ENCODE data around the gene EGR4. TPM values are rescaled to one million over a fixed set of nuclear protein-coding genes. Genes with fewer than 3 reads are reported as not detected.

Gene EGR4
- total and polyA plus RNA-seq, 2 experiments from 2014 or later = 0.23 TPM; not detected in 1

DNA sequence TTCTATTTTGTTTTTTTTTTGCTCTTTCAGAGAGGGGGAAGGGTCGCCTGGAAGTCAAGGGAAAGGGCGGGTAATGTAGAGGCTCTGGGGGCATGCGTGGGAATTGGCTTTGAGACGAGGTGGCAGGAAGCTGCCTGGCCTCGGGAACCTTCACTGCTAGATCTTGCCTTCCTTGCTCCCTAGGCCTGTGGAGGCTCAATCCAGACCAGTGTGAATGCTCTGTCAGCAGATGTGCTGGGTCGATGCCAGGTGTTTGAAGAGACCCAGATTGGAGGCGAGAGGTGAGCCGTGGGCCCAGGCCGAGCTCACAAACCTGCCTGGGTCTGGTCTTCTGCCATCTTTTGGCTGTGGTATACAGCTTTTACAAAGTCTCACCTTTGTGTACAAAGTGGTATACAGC lies 43.7 kb downstream of the EGR4 start:
- no peak overlapping the region for H2AFZ ChIP-seq
- H3K4me1 Mint-ChIP-seq = 0 out of 3 replicates have a peak, but pooled peaks cover 3% of the 10 kb centered on the region
- no peaks in the 10 kb centered on the region for H3K27me3 ChIP-seq (ENCODE audit: insufficient read depth)
- no peak for TF ChIP-seq ZNF331 (CRISPR knock-in tag; IDR thresholded peaks at IDR 0.05; ENCODE audit: low read depth)
- DNase-seq (ENCODE audit: low spot score) (no peak), ATAC-seq (no peak)
- H3K4me3 Mint-ChIP-seq = no peak overlapping the region
- H3K4me3 ChIP-seq = no peak overlapping the region
- no peaks in the 10 kb centered on the region for H3K4me1 ChIP-seq (ENCODE audit: insufficient read depth)
- no peaks in the 10 kb centered on the region for H3K9me2 ChIP-seq (ENCODE audit: insufficient read depth)
- peaks cover 60% of the 10 kb centered on the region for H4K20me1 ChIP-seq (replicated peaks; ENCODE audit: insufficient read depth)
- H3K27ac ChIP-seq (ENCODE audit: low read depth) = no peak overlapping the region
- peaks cover 5% of the 10 kb centered on the region for H3K27me3 Mint-ChIP-seq (ENCODE audit: insufficient read depth, low read depth, poor library complexity)
- H3K4me2 ChIP-seq = no peak overlapping the region
- H3K27ac Mint-ChIP-seq = no peak overlapping the region
- H3K9me3 Mint-ChIP-seq = no peaks in the 10 kb centered on the region
- peaks cover 91% of the 10 kb centered on the region for H3K36me3 Mint-ChIP-seq (ENCODE audit: low read depth)
- H3K36me3 ChIP-seq (ENCODE audit: insufficient read depth) = peaks cover 53% of the 10 kb centered on the region
- peaks cover 11% of the 10 kb centered on the region; the same call in 1 of the 2 replicates for H3F3A ChIP-seq (replicated peaks; ENCODE audit: low read depth)
- no peaks in the 10 kb centered on the region for H3K79me2 ChIP-seq (replicated peaks; ENCODE audit: insufficient read depth)

DNA sequence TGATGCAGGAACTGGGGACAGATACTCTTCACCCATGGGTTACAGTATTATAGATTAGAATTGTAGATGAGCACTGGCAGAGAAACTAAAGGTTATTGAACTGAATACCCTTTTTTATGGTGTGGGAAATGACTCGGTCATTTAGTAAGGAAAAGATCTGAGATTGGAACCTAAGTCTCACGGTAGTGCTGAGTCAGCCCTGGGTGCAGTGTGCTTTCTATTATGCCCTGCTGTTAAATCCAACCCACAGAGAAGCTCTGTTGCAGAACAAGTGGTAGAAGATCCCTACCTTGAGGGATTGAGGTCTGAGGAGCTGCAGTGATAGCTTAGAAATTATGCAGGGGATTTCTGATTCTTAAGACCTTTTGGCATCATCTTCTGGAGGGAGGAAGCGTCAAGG lies 46.5 kb downstream of the EGR4 start:
- ATAC-seq (no peak), DNase-seq (ENCODE audit: low spot score) (no peak)
- H3K79me2 ChIP-seq (replicated peaks; ENCODE audit: insufficient read depth) = peaks cover 10% of the 10 kb centered on the region
- 0 out of 2 replicates have a peak overlapping the region, but pooled peaks have one; percentile 10 for H3K27ac Mint-ChIP-seq
- H3K4me1 ChIP-seq (ENCODE audit: insufficient read depth) = no peaks in the 10 kb centered on the region
- no peaks in the 10 kb centered on the region for H3K9me2 ChIP-seq (ENCODE audit: insufficient read depth)
- 0 out of 2 replicates have a peak, but pooled peaks cover 10% of the 10 kb centered on the region for H3F3A ChIP-seq (replicated peaks; ENCODE audit: low read depth)
- H3K4me1 Mint-ChIP-seq = no peaks in the 10 kb centered on the region
- H3K9me3 Mint-ChIP-seq = no peaks in the 10 kb centered on the region
- H3K4me2 ChIP-seq = no peak overlapping the region
- H2AFZ ChIP-seq = no peak overlapping the region
- no peak overlapping the region for H3K4me3 ChIP-seq
- peaks cover 64% of the 10 kb centered on the region for H4K20me1 ChIP-seq (replicated peaks; ENCODE audit: insufficient read depth)
- H3K36me3 Mint-ChIP-seq (ENCODE audit: low read depth) = peaks cover 93% of the 10 kb centered on the region
- peaks cover 2% of the 10 kb centered on the region for H3K27me3 Mint-ChIP-seq (ENCODE audit: insufficient read depth, low read depth, poor library complexity)
- peaks cover 75% of the 10 kb centered on the region for H3K36me3 ChIP-seq (ENCODE audit: insufficient read depth)
- no peaks in the 10 kb centered on the region for H3K27me3 ChIP-seq (ENCODE audit: insufficient read depth)
- H3K27ac ChIP-seq (ENCODE audit: low read depth) = no peak overlapping the region
- no peak overlapping the region for H3K4me3 Mint-ChIP-seq
- TF ChIP-seq, protein P1, sequence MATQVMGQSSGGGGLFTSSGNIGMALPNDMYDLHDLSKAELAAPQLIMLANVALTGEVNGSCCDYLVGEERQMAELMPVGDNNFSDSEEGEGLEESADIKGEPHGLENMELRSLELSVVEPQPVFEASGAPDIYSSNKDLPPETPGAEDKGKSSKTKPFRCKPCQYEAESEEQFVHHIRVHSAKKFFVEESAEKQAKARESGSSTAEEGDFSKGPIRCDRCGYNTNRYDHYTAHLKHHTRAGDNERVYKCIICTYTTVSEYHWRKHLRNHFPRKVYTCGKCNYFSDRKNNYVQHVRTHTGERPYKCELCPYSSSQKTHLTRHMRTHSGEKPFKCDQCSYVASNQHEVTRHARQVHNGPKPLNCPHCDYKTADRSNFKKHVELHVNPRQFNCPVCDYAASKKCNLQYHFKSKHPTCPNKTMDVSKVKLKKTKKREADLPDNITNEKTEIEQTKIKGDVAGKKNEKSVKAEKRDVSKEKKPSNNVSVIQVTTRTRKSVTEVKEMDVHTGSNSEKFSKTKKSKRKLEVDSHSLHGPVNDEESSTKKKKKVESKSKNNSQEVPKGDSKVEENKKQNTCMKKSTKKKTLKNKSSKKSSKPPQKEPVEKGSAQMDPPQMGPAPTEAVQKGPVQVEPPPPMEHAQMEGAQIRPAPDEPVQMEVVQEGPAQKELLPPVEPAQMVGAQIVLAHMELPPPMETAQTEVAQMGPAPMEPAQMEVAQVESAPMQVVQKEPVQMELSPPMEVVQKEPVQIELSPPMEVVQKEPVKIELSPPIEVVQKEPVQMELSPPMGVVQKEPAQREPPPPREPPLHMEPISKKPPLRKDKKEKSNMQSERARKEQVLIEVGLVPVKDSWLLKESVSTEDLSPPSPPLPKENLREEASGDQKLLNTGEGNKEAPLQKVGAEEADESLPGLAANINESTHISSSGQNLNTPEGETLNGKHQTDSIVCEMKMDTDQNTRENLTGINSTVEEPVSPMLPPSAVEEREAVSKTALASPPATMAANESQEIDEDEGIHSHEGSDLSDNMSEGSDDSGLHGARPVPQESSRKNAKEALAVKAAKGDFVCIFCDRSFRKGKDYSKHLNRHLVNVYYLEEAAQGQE (IDR thresholded peaks at IDR 0.05; ENCODE audit: unreplicated experiment) = no peak
- TF ChIP-seq POLR2AphosphoS5 (IDR thresholded peaks at IDR 0.05; ENCODE audit: low read depth) (no peak), EZH2phosphoT487 (IDR thresholded peaks at IDR 0.05; ENCODE audit: unreplicated experiment) (no peak), CREB1 (CRISPR knock-in tag; IDR thresholded peaks at IDR 0.05; ENCODE audit: low read depth) (no peak), NANOG (IDR thresholded peaks at IDR 0.05; ENCODE audit: borderline replicate concordance) (no peak), ZNF114 (CRISPR knock-in tag; IDR thresholded peaks at IDR 0.05) (no peak)
- TF ChIP-seq, protein P2, sequence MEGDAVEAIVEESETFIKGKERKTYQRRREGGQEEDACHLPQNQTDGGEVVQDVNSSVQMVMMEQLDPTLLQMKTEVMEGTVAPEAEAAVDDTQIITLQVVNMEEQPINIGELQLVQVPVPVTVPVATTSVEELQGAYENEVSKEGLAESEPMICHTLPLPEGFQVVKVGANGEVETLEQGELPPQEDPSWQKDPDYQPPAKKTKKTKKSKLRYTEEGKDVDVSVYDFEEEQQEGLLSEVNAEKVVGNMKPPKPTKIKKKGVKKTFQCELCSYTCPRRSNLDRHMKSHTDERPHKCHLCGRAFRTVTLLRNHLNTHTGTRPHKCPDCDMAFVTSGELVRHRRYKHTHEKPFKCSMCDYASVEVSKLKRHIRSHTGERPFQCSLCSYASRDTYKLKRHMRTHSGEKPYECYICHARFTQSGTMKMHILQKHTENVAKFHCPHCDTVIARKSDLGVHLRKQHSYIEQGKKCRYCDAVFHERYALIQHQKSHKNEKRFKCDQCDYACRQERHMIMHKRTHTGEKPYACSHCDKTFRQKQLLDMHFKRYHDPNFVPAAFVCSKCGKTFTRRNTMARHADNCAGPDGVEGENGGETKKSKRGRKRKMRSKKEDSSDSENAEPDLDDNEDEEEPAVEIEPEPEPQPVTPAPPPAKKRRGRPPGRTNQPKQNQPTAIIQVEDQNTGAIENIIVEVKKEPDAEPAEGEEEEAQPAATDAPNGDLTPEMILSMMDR (conservative IDR thresholded peaks at IDR 0.05; ENCODE audit: low read depth in 2 of 2) = no peak
- TF ChIP-seq, protein P3, sequence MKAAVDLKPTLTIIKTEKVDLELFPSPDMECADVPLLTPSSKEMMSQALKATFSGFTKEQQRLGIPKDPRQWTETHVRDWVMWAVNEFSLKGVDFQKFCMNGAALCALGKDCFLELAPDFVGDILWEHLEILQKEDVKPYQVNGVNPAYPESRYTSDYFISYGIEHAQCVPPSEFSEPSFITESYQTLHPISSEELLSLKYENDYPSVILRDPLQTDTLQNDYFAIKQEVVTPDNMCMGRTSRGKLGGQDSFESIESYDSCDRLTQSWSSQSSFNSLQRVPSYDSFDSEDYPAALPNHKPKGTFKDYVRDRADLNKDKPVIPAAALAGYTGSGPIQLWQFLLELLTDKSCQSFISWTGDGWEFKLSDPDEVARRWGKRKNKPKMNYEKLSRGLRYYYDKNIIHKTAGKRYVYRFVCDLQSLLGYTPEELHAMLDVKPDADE (IDR thresholded peaks at IDR 0.05) = no peak
- TF ChIP-seq, protein P4, sequence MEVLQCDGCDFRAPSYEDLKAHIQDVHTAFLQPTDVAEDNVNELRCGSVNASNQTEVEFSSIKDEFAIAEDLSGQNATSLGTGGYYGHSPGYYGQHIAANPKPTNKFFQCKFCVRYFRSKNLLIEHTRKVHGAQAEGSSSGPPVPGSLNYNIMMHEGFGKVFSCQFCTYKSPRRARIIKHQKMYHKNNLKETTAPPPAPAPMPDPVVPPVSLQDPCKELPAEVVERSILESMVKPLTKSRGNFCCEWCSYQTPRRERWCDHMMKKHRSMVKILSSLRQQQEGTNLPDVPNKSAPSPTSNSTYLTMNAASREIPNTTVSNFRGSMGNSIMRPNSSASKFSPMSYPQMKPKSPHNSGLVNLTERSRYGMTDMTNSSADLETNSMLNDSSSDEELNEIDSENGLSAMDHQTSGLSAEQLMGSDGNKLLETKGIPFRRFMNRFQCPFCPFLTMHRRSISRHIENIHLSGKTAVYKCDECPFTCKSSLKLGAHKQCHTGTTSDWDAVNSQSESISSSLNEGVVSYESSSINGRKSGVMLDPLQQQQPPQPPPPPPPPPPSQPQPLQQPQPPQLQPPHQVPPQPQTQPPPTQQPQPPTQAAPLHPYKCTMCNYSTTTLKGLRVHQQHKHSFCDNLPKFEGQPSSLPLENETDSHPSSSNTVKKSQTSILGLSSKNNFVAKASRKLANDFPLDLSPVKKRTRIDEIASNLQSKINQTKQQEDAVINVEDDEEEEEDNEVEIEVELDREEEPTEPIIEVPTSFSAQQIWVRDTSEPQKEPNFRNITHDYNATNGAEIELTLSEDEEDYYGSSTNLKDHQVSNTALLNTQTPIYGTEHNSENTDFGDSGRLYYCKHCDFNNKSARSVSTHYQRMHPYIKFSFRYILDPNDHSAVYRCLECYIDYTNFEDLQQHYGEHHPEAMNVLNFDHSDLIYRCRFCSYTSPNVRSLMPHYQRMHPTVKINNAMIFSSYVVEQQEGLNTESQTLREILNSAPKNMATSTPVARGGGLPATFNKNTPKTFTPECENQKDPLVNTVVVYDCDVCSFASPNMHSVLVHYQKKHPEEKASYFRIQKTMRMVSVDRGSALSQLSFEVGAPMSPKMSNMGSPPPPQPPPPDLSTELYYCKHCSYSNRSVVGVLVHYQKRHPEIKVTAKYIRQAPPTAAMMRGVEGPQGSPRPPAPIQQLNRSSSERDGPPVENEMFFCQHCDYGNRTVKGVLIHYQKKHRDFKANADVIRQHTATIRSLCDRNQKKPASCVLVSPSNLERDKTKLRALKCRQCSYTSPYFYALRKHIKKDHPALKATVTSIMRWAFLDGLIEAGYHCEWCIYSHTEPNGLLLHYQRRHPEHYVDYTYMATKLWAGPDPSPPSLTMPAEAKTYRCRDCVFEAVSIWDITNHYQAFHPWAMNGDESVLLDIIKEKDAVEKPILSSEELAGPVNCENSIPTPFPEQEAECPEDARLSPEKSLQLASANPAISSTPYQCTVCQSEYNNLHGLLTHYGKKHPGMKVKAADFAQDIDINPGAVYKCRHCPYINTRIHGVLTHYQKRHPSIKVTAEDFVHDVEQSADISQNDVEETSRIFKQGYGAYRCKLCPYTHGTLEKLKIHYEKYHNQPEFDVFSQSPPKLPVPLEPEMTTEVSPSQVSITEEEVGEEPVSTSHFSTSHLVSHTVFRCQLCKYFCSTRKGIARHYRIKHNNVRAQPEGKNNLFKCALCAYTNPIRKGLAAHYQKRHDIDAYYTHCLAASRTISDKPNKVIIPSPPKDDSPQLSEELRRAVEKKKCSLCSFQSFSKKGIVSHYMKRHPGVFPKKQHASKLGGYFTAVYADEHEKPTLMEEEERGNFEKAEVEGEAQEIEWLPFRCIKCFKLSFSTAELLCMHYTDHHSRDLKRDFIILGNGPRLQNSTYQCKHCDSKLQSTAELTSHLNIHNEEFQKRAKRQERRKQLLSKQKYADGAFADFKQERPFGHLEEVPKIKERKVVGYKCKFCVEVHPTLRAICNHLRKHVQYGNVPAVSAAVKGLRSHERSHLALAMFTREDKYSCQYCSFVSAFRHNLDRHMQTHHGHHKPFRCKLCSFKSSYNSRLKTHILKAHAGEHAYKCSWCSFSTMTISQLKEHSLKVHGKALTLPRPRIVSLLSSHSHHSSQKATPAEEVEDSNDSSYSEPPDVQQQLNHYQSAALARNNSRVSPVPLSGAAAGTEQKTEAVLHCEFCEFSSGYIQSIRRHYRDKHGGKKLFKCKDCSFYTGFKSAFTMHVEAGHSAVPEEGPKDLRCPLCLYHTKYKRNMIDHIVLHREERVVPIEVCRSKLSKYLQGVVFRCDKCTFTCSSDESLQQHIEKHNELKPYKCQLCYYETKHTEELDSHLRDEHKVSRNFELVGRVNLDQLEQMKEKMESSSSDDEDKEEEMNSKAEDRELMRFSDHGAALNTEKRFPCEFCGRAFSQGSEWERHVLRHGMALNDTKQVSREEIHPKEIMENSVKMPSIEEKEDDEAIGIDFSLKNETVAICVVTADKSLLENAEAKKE (CRISPR knock-in tag; IDR thresholded peaks at IDR 0.05) = no peak

Data from GM23338 (cell line).